Hepatocyte (in vitro differentiated cells): ENCODE measurements around the gene GRB10. TPM values are rescaled to one million over a fixed set of nuclear protein-coding genes. Genes with fewer than 3 reads are reported as not detected.

ENCODE experiments used
- DNase-seq: peaks from one replicate; pipeline ENCODE4 v3.0.0-alpha.2; 2016; ENCODE audit warnings: low spot score
- H2AFZ ChIP-seq: fragments of 200-600 bp; sonication (generic); 2 replicates; pipeline ENCODE4 v1.6.0; 2016; ENCODE audit warnings: antibody characterized with exemption, mild to moderate bottlenecking
- H3K27ac ChIP-seq: fragments of 200-600 bp; sonication (generic); 2 replicates; pipeline ENCODE4 v1.5.1; 2016; ENCODE audit warnings: mild to moderate bottlenecking
- H3K27me3 ChIP-seq: fragments of 200-600 bp; sonication (generic); 2 replicates; pipeline ENCODE4 v1.6.1; 2016
- H3K36me3 ChIP-seq: fragments of 200-600 bp; sonication (generic); replicated peaks from 2 replicates; pipeline ENCODE4 v1.5.1; 2016; ENCODE audit warnings: low read depth; ENCODE audit not compliant: insufficient read depth
- H3K4me1 ChIP-seq: fragments of 200-600 bp; sonication (generic); 2 replicates; pipeline ENCODE4 v1.5.1; 2016; ENCODE audit warnings: mild to moderate bottlenecking, moderate library complexity; ENCODE audit not compliant: insufficient read depth
- H3K4me2 ChIP-seq: fragments of 200-600 bp; sonication (generic); 2 replicates; pipeline ENCODE4 v1.6.0; 2016
- H3K4me3 ChIP-seq: fragments of 200-600 bp; sonication (generic); 2 replicates; pipeline ENCODE4 v1.5.1; 2016; ENCODE audit warnings: mild to moderate bottlenecking
- H3K79me2 ChIP-seq: fragments of 200-600 bp; sonication (generic); 2 replicates; pipeline ENCODE4 v1.6.0; 2017; ENCODE audit warnings: mild to moderate bottlenecking
- H3K9me2 ChIP-seq: fragments of 200-600 bp; sonication (generic); replicated peaks from 2 replicates; pipeline ENCODE4 v1.6.0; 2017; ENCODE audit warnings: mild to moderate bottlenecking; ENCODE audit not compliant: insufficient read depth
- H3K9me3 ChIP-seq: fragments of 200-600 bp; sonication (generic); 2 replicates; pipeline ENCODE4 v1.5.1; 2016; ENCODE audit warnings: low read depth, mild to moderate bottlenecking
- H4K20me1 ChIP-seq: fragments of 200-600 bp; sonication (generic); 2 replicates; pipeline ENCODE4 v1.6.0; 2016; ENCODE audit warnings: mild to moderate bottlenecking; ENCODE audit not compliant: insufficient read depth, poor library complexity, severe bottlenecking
- CTCF ChIP-seq: fragments of 200-600 bp; sonication (generic); IDR thresholded peaks from 2 replicates; pipeline ENCODE4 v1.5.1; 2016; ENCODE audit warnings: antibody characterized with exemption, mild to moderate bottlenecking; ENCODE audit not compliant: poor library complexity
- EZH2 ChIP-seq: fragments of 200-600 bp; sonication (generic); IDR thresholded peaks from 2 replicates; pipeline ENCODE4 v1.6.1; 2016; ENCODE audit warnings: antibody characterized with exemption, mild to moderate bottlenecking, borderline replicate concordance
- EZH2phosphoT487 ChIP-seq: fragments of 200-600 bp; sonication (generic); IDR thresholded peaks from one replicate; pipeline ENCODE4 v1.6.1; 2018; ENCODE audit warnings: antibody characterized with exemption, mild to moderate bottlenecking, low read depth, moderate library complexity; ENCODE audit not compliant: unreplicated experiment, severe bottlenecking
- WGBS: methylation state at CpG from one replicate; pipeline ENCODE4 v1.1.6; 2016; ENCODE audit warnings: low lambda C conversion rate; ENCODE audit errors: missing lambda C conversion rate; 5-methylcytosine and 5-hydroxymethylcytosine counted together
- polyA plus RNA-seq: library from polyadenylated mRNA; unstranded; fragments of >200 nt; fragmentation: Nextera tagmentation; extraction: Ambion mirVana; gene quantifications from 2 replicates; pipeline ENCODE4 v1.2.1, GENCODE V29; 2016
- total RNA-seq: library from RNA; depleted of rRNA; stranded (reverse); fragments of >200 nt; gene quantifications from 2 replicates; pipeline ENCODE4 v1.2.3, GENCODE V29; 2014

The GRB10 gene
- total and polyA plus RNA-seq, 2 experiments from 2014 or later = 47.6 to 65.9 TPM

- TF ChIP-seq CTCF (no peak), EZH2phosphoT487 (no peak), EZH2 (no peak)
- Histone ChIP-seq H3K36me3 (no peaks in the 10 kb centered on the region), H4K20me1 (peaks cover 86% of the 10 kb centered on the region), H3K9me2 (no peaks in the 10 kb centered on the region), H3K79me2 (peaks cover 98% of the 10 kb centered on the region), H3K9me3 (no peaks in the 10 kb centered on the region), H3K4me3 (no peak overlapping the region), H3K4me2 (no peak overlapping the region), H3K27me3 (no peaks in the 10 kb centered on the region), H3K27ac (no peak overlapping the region), H2AFZ (no peak overlapping the region), H3K4me1 (peaks cover 21% of the 10 kb centered on the region)
- 87% methylated on average over 10 of the region's 10 CpGs for WGBS
- no peak for DNase-seq
These were observed 13.9 kb downstream of the GRB10 start for GRCh38 chr7:50768485-50769474.

- Histone ChIP-seq H4K20me1 (peaks cover 83% of the 10 kb centered on the region), H2AFZ (no peak overlapping the region), H3K36me3 (no peaks in the 10 kb centered on the region), H3K9me3 (no peaks in the 10 kb centered on the region), H3K79me2 (peaks cover 100% of the 10 kb centered on the region), H3K27me3 (no peaks in the 10 kb centered on the region), H3K4me3 (no peak overlapping the region), H3K27ac (no peak overlapping the region), H3K4me1 (peaks cover 21% of the 10 kb centered on the region), H3K9me2 (no peaks in the 10 kb centered on the region), H3K4me2 (peak overlapping the region; percentile 46)
- TF ChIP-seq EZH2phosphoT487 (no peak), CTCF (no peak), EZH2 (no peak)
- DNase-seq = no peak
- WGBS = 50% methylated on average over 2 of the region's 2 CpGs
These were observed 15.9 kb downstream of the GRB10 start for GRCh38 chr7:50766849-50767207.

GRCh38 chr7:50766106-50766848, 16.4 kb downstream of the GRB10 start:
- H3K4me1 ChIP-seq = peaks cover 17% of the 10 kb centered on the region
- peak overlapping the region; percentile 46 for H3K4me2 ChIP-seq
- no peaks in the 10 kb centered on the region for H3K9me2 ChIP-seq
- WGBS = 68% methylated on average over 5 of the region's 5 CpGs
- no peak overlapping the region for H3K4me3 ChIP-seq
- no peaks in the 10 kb centered on the region for H3K9me3 ChIP-seq
- peak overlapping the region; percentile 5 for H3K27ac ChIP-seq
- no peak for TF ChIP-seq EZH2
- TF ChIP-seq CTCF = no peak
- no peak for TF ChIP-seq EZH2phosphoT487
- H4K20me1 ChIP-seq = peaks cover 83% of the 10 kb centered on the region
- no peaks in the 10 kb centered on the region for H3K27me3 ChIP-seq
- H3K79me2 ChIP-seq = peaks cover 100% of the 10 kb centered on the region
- no peak overlapping the region for H2AFZ ChIP-seq
- H3K36me3 ChIP-seq = no peaks in the 10 kb centered on the region
- DNase-seq = no peak
